SU-DHL-6 (cell line): ENCODE results near the gene SAMD11.
A peak's percentile ranks its signal among the peaks of the same experiment; 100 is the strongest.

Experiments
- H2AFZ ChIP-seq: fragments of 200-600 bp; sonication (generic); 2 replicates; pipeline ENCODE4 v1.6.1; 2014; ENCODE audit warnings: low read depth, mild to moderate bottlenecking, moderate library complexity, mixed read lengths, antibody characterized with exemption, low read length; ENCODE audit not compliant: severe bottlenecking
- H3F3A ChIP-seq: fragments of 200-600 bp; shearing (Covaris generic); 2 replicates; pipeline ENCODE4 v1.6.0; 2016; ENCODE audit warnings: antibody characterized with exemption, mild to moderate bottlenecking; ENCODE audit not compliant: insufficient read depth
- H3K27ac ChIP-seq: fragments of 200-600 bp; sonication (generic); 2 replicates; pipeline ENCODE4 v1.5.1; 2016; ENCODE audit warnings: low read depth, mild to moderate bottlenecking, low read length, moderate library complexity, mixed read lengths
- H3K27me3 ChIP-seq: fragments of 200-600 bp; sonication (generic), shearing (Covaris generic); 2 replicates; pipeline ENCODE4 v1.6.0; 2014; ENCODE audit warnings: mild to moderate bottlenecking, low read length
- H3K36me3 ChIP-seq: fragments of 200-600 bp; sonication (generic); 2 replicates; pipeline ENCODE4 v1.6.1; 2014; ENCODE audit warnings: mild to moderate bottlenecking, low read length, mixed read lengths
- H3K4me2 ChIP-seq: fragments of 300-600, 200-600 bp; shearing (Covaris generic), sonication (generic); 2 replicates; pipeline ENCODE4 v1.6.0; 2014; ENCODE audit warnings: low read length, low read depth, mild to moderate bottlenecking; ENCODE audit not compliant: poor library complexity, severe bottlenecking
- H3K4me3 ChIP-seq: fragments of 200-600 bp; sonication (generic); 2 replicates; pipeline ENCODE4 v1.5.1; 2014; ENCODE audit warnings: antibody characterized with exemption, low read length, mild to moderate bottlenecking, mixed read lengths; ENCODE audit not compliant: insufficient read depth, poor library complexity, severe bottlenecking
- H3K79me2 ChIP-seq: fragments of 200-600 bp; sonication (generic); 2 replicates; pipeline ENCODE4 v1.6.1; 2014; ENCODE audit warnings: mild to moderate bottlenecking, low read length, moderate library complexity; ENCODE audit not compliant: insufficient read depth
- H3K9ac ChIP-seq: fragments of 200-600 bp; sonication (generic); 2 replicates; pipeline ENCODE4 v1.7.0; 2014; ENCODE audit warnings: mild to moderate bottlenecking, low read length
- H3K9me2 ChIP-seq: fragments of 200-600 bp; sonication (generic); replicated peaks from 2 replicates; pipeline ENCODE4 v1.6.1; 2014; ENCODE audit warnings: low read length; ENCODE audit not compliant: insufficient read depth
- H3K9me3 ChIP-seq: fragments of 200-600 bp; sonication (generic); 2 replicates; pipeline ENCODE4 v1.6.1; 2014; ENCODE audit warnings: low read length, mixed read lengths; ENCODE audit not compliant: insufficient read depth
- H4K20me1 ChIP-seq: fragments of 200-600 bp; sonication (generic); 2 replicates; pipeline ENCODE4 v1.6.1; 2014; ENCODE audit warnings: low read depth, mild to moderate bottlenecking, antibody characterized with exemption, low read length, moderate library complexity, mixed read lengths
- CTCF ChIP-seq: fragments of 200-600 bp; sonication (generic); IDR thresholded peaks from one replicate; pipeline ENCODE4 v1.5.1; 2017; ENCODE audit warnings: antibody characterized with exemption, mild to moderate bottlenecking, low read length, moderate library complexity; ENCODE audit not compliant: insufficient read depth, poor library complexity, severe bottlenecking
- EZH2phosphoT487 ChIP-seq: fragments of 200-600 bp; sonication (generic), shearing (Covaris generic); conservative IDR thresholded peaks from 2 replicates; pipeline ENCODE4 v1.6.1; 2018; ENCODE audit warnings: mild to moderate bottlenecking, antibody characterized with exemption, low read length, moderate library complexity, mixed read lengths

SAMD11 gene

GRCh38 chr1:942411-942821 lies 18.7 kb downstream of the SAMD11 start:
- Histone ChIP-seq H3K27me3 (no peaks in the 10 kb centered on the region), H3K27ac (no peak overlapping the region), H3K4me2 (peak overlapping the region; percentile 31), H4K20me1 (no peaks in the 10 kb centered on the region), H3K4me3 (no peak overlapping the region), H3K9ac (no peak overlapping the region), H3K36me3 (no peaks in the 10 kb centered on the region), H3K9me3 (no peaks in the 10 kb centered on the region), H3F3A (no peaks in the 10 kb centered on the region), H2AFZ (no peak overlapping the region), H3K79me2 (no peaks in the 10 kb centered on the region), H3K9me2 (no peaks in the 10 kb centered on the region)
- TF ChIP-seq CTCF (no peak), EZH2phosphoT487 (no peak)

- H2AFZ ChIP-seq = no peak overlapping the region
Observed at GRCh38 chr1:942864-943533, 19.3 kb downstream of the SAMD11 start.

GRCh38 chr1:943545-944340 lies 20.0 kb downstream of the SAMD11 start:
- Histone ChIP-seq H3K4me3 (no peak overlapping the region), H3K27me3 (no peaks in the 10 kb centered on the region), H3K79me2 (no peaks in the 10 kb centered on the region), H3F3A (no peaks in the 10 kb centered on the region), H3K4me2 (no peak overlapping the region), H2AFZ (no peak overlapping the region), H3K9me3 (no peaks in the 10 kb centered on the region), H3K27ac (no peak overlapping the region), H3K9ac (no peak overlapping the region), H3K9me2 (no peaks in the 10 kb centered on the region), H4K20me1 (no peaks in the 10 kb centered on the region), H3K36me3 (no peaks in the 10 kb centered on the region)
- TF ChIP-seq EZH2phosphoT487 (no peak), CTCF (no peak)

More at GRCh38 chr1:942864-943533, 19.3 kb downstream of the SAMD11 start:
- Histone ChIP-seq H3K9me2 (no peaks in the 10 kb centered on the region), H3K4me2 (peak overlapping the region; percentile 31), H3F3A (no peaks in the 10 kb centered on the region), H3K9me3 (no peaks in the 10 kb centered on the region), H4K20me1 (no peaks in the 10 kb centered on the region), H3K27ac (no peak overlapping the region), H3K27me3 (no peaks in the 10 kb centered on the region), H3K79me2 (no peaks in the 10 kb centered on the region), H3K4me3 (no peak overlapping the region), H3K36me3 (no peaks in the 10 kb centered on the region), H3K9ac (no peak overlapping the region)
- TF ChIP-seq EZH2phosphoT487 (no peak), CTCF (no peak)
